H9 (cell line): ENCODE data around the gene CHI3L2. TPM values are rescaled to one million over a fixed set of nuclear protein-coding genes. Genes with fewer than 3 reads are reported as not detected.

Source experiments
- DNase-seq: peaks from one replicate; pipeline ENCODE4 v3.0.0-alpha.2; 2017
- H2AFZ ChIP-seq: one replicate; pipeline ENCODE4 v1.6.1; 2013; ENCODE audit warnings: mild to moderate bottlenecking, low read length, control low read depth, moderate library complexity
- H2AK5ac ChIP-seq: 2 replicates; pipeline ENCODE4 v1.6.1; 2013; ENCODE audit warnings: low read length, control low read depth, mixed read lengths; ENCODE audit not compliant: insufficient read length
- H2BK120ac ChIP-seq: one replicate; pipeline ENCODE4 v1.6.1; 2013; ENCODE audit warnings: low read depth, mild to moderate bottlenecking, low read length, control low read depth, inconsistent platforms; ENCODE audit not compliant: poor library complexity, severe bottlenecking
- H2BK12ac ChIP-seq: 2 replicates; pipeline ENCODE4 v1.6.1; 2013; ENCODE audit warnings: low read length, control low read depth, mixed read lengths, low read depth; ENCODE audit not compliant: insufficient read length
- H2BK15ac ChIP-seq: 2 replicates; pipeline ENCODE4 v1.6.1; 2013; ENCODE audit warnings: low read depth, low read length, control low read depth
- H2BK20ac ChIP-seq: one replicate; pipeline ENCODE4 v1.6.1; 2013; ENCODE audit warnings: low read depth, mild to moderate bottlenecking, low read length, control low read depth, inconsistent platforms; ENCODE audit not compliant: poor library complexity, severe bottlenecking
- H2BK5ac ChIP-seq: 2 replicates; pipeline ENCODE4 v1.6.1; 2013; ENCODE audit warnings: low read length, control low read depth, mixed read lengths; ENCODE audit not compliant: insufficient read length
- H3K14ac ChIP-seq: 2 replicates; pipeline ENCODE4 v1.6.1; 2013; ENCODE audit warnings: low read length, control low read depth; ENCODE audit not compliant: insufficient read depth
- H3K18ac ChIP-seq: 2 replicates; pipeline ENCODE4 v1.6.1; 2013; ENCODE audit warnings: low read depth, mild to moderate bottlenecking, mixed read lengths, low read length, control low read depth; ENCODE audit not compliant: insufficient read length
- H3K23ac ChIP-seq: 2 replicates; pipeline ENCODE4 v1.6.1; 2013; ENCODE audit warnings: low read length, control low read depth, mixed read lengths, low read depth; ENCODE audit not compliant: insufficient read length
- H3K23me2 ChIP-seq: 2 replicates; pipeline ENCODE4 v1.6.1; 2013; ENCODE audit warnings: low read depth, mild to moderate bottlenecking, mixed read lengths, low read length, control low read depth; ENCODE audit not compliant: insufficient read length, poor library complexity, severe bottlenecking
- H3K27ac ChIP-seq: 2 replicates; pipeline ENCODE4 v1.5.1; 2013; ENCODE audit warnings: low read length, control low read depth, mixed read lengths, low read depth; ENCODE audit not compliant: insufficient read length
- H3K27me3 ChIP-seq: 2 replicates; pipeline ENCODE4 v1.6.1; 2013; ENCODE audit warnings: low read length, control low read depth, inconsistent platforms; ENCODE audit not compliant: insufficient read depth
- H3K4ac ChIP-seq: 2 replicates; pipeline ENCODE4 v1.6.1; 2013; ENCODE audit warnings: low read depth, mild to moderate bottlenecking, control low read depth, inconsistent platforms, low read length, moderate library complexity
- H3K4me1 ChIP-seq: 2 replicates; pipeline ENCODE4 v1.6.1; 2013; ENCODE audit warnings: low read length, control low read depth, inconsistent platforms; ENCODE audit not compliant: insufficient read depth
- H3K4me2 ChIP-seq: 2 replicates; pipeline ENCODE4 v1.6.1; 2013; ENCODE audit warnings: low read length, control low read depth, mixed read lengths; ENCODE audit not compliant: insufficient read length, insufficient read depth
- H3K56ac ChIP-seq: 2 replicates; pipeline ENCODE4 v1.6.1; 2013; ENCODE audit warnings: low read depth, mild to moderate bottlenecking, mixed read lengths, low read length, control low read depth; ENCODE audit not compliant: insufficient read length
- H3K79me1 ChIP-seq: 2 replicates; pipeline ENCODE4 v1.6.1; 2013; ENCODE audit warnings: low read depth, mild to moderate bottlenecking, moderate library complexity, low read length, control low read depth, inconsistent platforms; ENCODE audit not compliant: insufficient read depth, poor library complexity, severe bottlenecking
- H3K79me2 ChIP-seq: 2 replicates; pipeline ENCODE4 v1.6.1; 2013; ENCODE audit warnings: low read length, control low read depth, inconsistent platforms; ENCODE audit not compliant: insufficient read depth
- H3K9ac ChIP-seq: 2 replicates; pipeline ENCODE4 v1.6.1; 2013; ENCODE audit warnings: low read length, control low read depth, mixed read lengths; ENCODE audit not compliant: insufficient read length; ENCODE audit errors: extremely low read depth
- H3K9me3 ChIP-seq: one replicate; pipeline ENCODE4 v1.6.1; 2013; ENCODE audit warnings: low read depth, low read length, inconsistent platforms; ENCODE audit not compliant: control insufficient read depth
- H3T11ph ChIP-seq: one replicate; pipeline ENCODE4 v1.6.1; 2013; ENCODE audit warnings: mild to moderate bottlenecking, low read length, control low read depth, inconsistent platforms
- H4K20me1 ChIP-seq: one replicate; pipeline ENCODE4 v1.6.1; 2013; ENCODE audit not compliant: control insufficient read depth, insufficient read length, insufficient read depth
- H4K5ac ChIP-seq: 2 replicates; pipeline ENCODE4 v1.6.1; 2013; ENCODE audit warnings: low read depth, mild to moderate bottlenecking, mixed read lengths, low read length, control low read depth; ENCODE audit not compliant: insufficient read length
- H4K8ac ChIP-seq: replicated peaks from 2 replicates; pipeline ENCODE4 v1.6.1; 2013; ENCODE audit warnings: low read length, control low read depth, mixed read lengths, low read depth; ENCODE audit not compliant: insufficient read length
- H4K91ac ChIP-seq: 2 replicates; pipeline ENCODE4 v1.6.1; 2013; ENCODE audit warnings: low read depth, mild to moderate bottlenecking, moderate library complexity, mixed read lengths, low read length, control low read depth; ENCODE audit not compliant: insufficient read length
- H3K27ac Mint-ChIP-seq, 3 experiments: 2 replicates in 2 of 3; 3 replicates in 1 of 3; pipeline ENCODE4 v1.8.0; 2020 to 2021; ENCODE audit warnings: mixed read lengths in 3 of 3, mild to moderate bottlenecking in 1 of 3, moderate library complexity in 1 of 3
- H3K27me3 Mint-ChIP-seq: 2 replicates; pipeline ENCODE4 v1.8.0; 2021; ENCODE audit warnings: low read depth, mild to moderate bottlenecking, moderate library complexity, mixed read lengths
- H3K36me3 Mint-ChIP-seq, 3 experiments: 2 replicates in 2 of 3; 3 replicates in 1 of 3; pipeline ENCODE4 v1.8.0; 2020 to 2021; ENCODE audit warnings: low read depth in 3 of 3, mixed read lengths in 3 of 3; ENCODE audit not compliant: insufficient read depth in 1 of 3
- H3K4me1 Mint-ChIP-seq, 2 experiments: 2 replicates each; pipeline ENCODE4 v1.8.0; 2020; ENCODE audit warnings: mixed read lengths in 2 of 2
- H3K4me3 Mint-ChIP-seq, 2 experiments: 2 replicates in 1 of 2; 3 replicates in 1 of 2; pipeline ENCODE4 v1.8.0; 2020 to 2021; ENCODE audit warnings: mild to moderate bottlenecking in 2 of 2, mixed read lengths in 2 of 2, moderate library complexity in 1 of 2
- H3K9me3 Mint-ChIP-seq, 2 experiments: 2 replicates in 1 of 2; 3 replicates in 1 of 2; pipeline ENCODE4 v1.8.0; 2020; ENCODE audit warnings: mild to moderate bottlenecking in 2 of 2, mixed read lengths in 2 of 2, moderate library complexity in 1 of 2
- CTCF ChIP-seq: fragments of 200-600 bp; sonication (generic); conservative IDR thresholded peaks from 3 replicates; pipeline ENCODE4 v1.8.0; 2021; ENCODE audit warnings: antibody characterized with exemption, mild to moderate bottlenecking
- WGBS: extraction: QIAGEN DNeasy Blood & Tissue Kit; methylation state at CpG from one replicate; pipeline ENCODE4 v1.1.7; 2013; ENCODE audit warnings: missing lambda C conversion rate, low lambda C conversion rate, mixed read lengths; ENCODE audit not compliant: insufficient read length; ENCODE audit errors: extremely low coverage; 5-methylcytosine and 5-hydroxymethylcytosine counted together
- total RNA-seq: library from RNA; stranded (reverse); gene quantifications from 2 replicates; pipeline ENCODE4 v1.2.1, GENCODE V29; 2021

CHI3L2 gene
- total RNA-seq, 1 experiment from 2014 or later = not detected

- no peaks in the 10 kb centered on the region for H3K27me3 ChIP-seq
Measured at GRCh38 chr1:111267801-111268508, 40.4 kb downstream of the CHI3L2 start.

More at GRCh38 chr1:111267801-111268508, 40.4 kb downstream of the CHI3L2 start:
- Histone ChIP-seq H4K91ac (no peak overlapping the region), H2BK12ac (no peak overlapping the region), H3K79me1 (no peaks in the 10 kb centered on the region), H3K79me2 (no peaks in the 10 kb centered on the region), H3K4ac (no peak overlapping the region), H3K23me2 (no peaks in the 10 kb centered on the region), H2BK120ac (no peak overlapping the region), H3K27ac (no peak overlapping the region), H2BK15ac (no peak overlapping the region), H2BK5ac (no peak overlapping the region), H2AK5ac (no peak overlapping the region), H3K18ac (no peak overlapping the region), H3K14ac (no peak overlapping the region), H3K4me1 (no peaks in the 10 kb centered on the region; the same call in 1 of the 2 replicates), H3K23ac (no peak overlapping the region), H3T11ph (no peak overlapping the region), H4K20me1 (no peaks in the 10 kb centered on the region), H3K9me3 (no peaks in the 10 kb centered on the region), H4K5ac (no peak overlapping the region), H3K4me2 (no peak overlapping the region), H2BK20ac (no peak overlapping the region), H4K8ac (no peak overlapping the region), H3K56ac (no peak overlapping the region), H2AFZ (no peak overlapping the region), H3K9ac (no peak overlapping the region)
- no peaks in the 10 kb centered on the region; a peak in 2 of 5 replicates for H3K9me3 Mint-ChIP-seq
- H3K36me3 Mint-ChIP-seq = no peaks in the 10 kb centered on the region; a peak in 2 of 7 replicates
- no peaks in the 10 kb centered on the region; the same call in none of the 2 replicates for H3K27me3 Mint-ChIP-seq
- H3K4me1 Mint-ChIP-seq = peaks cover 18 to 23% of the 10 kb centered on the region in 2 experiments
- H3K4me3 Mint-ChIP-seq = no peak overlapping the region
- TF ChIP-seq CTCF = no peak
- no peak for DNase-seq
- WGBS = no CpG with 5 or more reads among the region's 4 CpGs
- no peak overlapping the region for H3K27ac Mint-ChIP-seq
